D721Med (cell line): ENCODE data around the gene GOLGB1.

ENCODE experiments used
- DNase-seq: peaks from one replicate; pipeline ENCODE4 v3.0.0; 2011; ENCODE audit warnings: low spot score; ENCODE audit not compliant: insufficient read length
- FAIRE-seq: peaks from 2 replicates; lab custom pipeline; 2011; peaks lifted over from hg19 to GRCh38; lab: Jason Lieb, UNC
- TF ChIP-seq, protein P1 (sequence below): IDR thresholded peaks from 2 replicates; pipeline ENCODE4 v1.5.1; 2012; ENCODE audit warnings: mild to moderate bottlenecking, control low read depth; ENCODE audit not compliant: insufficient read depth; ENCODE audit errors: missing control alignments

GOLGB1 gene

DNA sequence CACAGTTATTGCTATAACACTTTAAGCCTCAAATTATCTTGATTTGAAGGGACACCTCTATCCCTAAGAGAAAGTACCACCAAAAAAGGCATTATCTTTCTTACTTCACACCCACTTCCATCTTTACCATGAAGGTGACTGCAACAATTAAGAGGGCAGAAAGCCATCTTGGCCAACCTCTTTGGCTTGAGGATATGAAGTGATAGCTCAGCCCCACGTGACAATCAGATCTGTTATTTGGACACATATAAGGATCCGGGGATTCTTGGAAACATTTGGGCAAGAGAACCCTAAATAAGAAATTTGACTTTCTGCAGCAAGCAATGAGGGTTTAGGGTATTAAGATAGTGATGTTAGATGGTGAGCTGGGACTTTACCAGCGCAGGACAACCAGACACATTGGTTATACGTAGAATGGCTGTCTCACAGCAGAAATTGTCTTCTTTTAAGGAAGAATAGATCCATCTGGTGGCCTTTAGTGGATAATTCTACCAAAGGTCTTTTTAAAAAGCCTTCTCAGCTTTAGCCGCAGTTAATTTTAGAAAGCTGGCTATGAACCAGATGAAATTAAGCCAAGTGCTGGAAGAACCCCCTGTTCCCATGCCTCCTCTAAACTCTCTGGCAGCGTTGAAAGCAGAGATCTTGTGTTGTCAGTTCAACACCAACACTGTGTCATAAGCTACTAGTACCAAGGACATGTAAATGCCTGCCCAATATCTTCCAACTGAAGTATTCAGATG lies 101.2 kb downstream of the GOLGB1 start:
- TF ChIP-seq, protein P1, sequence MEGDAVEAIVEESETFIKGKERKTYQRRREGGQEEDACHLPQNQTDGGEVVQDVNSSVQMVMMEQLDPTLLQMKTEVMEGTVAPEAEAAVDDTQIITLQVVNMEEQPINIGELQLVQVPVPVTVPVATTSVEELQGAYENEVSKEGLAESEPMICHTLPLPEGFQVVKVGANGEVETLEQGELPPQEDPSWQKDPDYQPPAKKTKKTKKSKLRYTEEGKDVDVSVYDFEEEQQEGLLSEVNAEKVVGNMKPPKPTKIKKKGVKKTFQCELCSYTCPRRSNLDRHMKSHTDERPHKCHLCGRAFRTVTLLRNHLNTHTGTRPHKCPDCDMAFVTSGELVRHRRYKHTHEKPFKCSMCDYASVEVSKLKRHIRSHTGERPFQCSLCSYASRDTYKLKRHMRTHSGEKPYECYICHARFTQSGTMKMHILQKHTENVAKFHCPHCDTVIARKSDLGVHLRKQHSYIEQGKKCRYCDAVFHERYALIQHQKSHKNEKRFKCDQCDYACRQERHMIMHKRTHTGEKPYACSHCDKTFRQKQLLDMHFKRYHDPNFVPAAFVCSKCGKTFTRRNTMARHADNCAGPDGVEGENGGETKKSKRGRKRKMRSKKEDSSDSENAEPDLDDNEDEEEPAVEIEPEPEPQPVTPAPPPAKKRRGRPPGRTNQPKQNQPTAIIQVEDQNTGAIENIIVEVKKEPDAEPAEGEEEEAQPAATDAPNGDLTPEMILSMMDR: no peak
- DNase-seq: no peak
- FAIRE-seq: no peak

DNA sequence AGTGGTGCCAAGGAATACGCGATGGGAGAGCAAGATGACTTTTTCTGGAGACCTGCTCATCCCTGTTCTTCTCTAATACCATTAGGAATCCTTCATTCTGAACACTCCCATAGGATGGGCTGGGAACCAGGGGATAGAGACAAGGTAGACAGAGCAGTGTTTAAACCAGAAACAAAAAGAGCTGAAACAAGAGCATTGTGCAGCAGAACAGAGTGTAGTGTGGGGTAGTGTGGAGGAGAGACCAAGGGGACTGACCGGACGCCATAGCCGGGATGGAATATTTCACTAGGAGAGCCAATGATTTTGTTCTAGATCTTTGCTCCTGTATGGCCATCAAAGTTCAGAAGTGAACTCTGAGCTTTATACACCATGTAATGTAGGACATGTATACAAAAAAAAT lies 104.5 kb downstream of the GOLGB1 start:
- TF ChIP-seq, protein P1: no peak
- FAIRE-seq (no peak), DNase-seq (no peak)

DNA sequence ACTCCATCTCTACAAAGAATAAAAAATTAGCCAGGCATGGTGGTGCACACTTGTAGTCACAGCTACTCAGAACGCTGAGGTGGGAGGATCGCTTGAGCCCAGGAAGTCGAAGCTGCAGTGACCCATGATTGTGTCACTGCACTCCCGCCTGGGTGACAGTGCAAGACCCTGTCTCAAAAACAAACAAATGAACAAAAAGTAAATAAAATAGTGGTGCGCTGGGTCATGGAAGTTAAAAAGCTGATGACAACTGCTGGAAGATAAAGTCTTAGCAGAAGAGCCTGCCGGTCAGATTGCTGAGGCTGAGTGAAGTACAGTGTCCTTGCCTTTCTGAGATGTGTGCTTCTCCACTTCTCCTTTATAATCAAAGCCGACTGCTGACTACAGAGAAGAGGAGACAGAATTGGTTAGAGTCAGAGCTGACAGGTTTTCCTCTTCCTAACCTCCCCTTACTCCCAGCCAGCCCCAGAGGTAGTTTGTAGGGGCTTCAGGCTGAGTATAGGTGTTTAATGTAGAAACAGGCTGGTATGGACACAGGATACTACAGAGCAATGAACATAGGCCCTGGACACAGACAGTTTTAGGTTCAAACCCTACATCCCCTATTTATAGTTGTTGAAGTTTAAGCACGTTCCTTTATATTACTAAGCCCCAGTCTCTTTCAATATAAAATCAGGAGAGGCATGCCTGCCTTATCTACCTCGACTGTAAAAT lies 106.8 kb downstream of the GOLGB1 start:
- TF ChIP-seq, protein P1: no peak
- FAIRE-seq (no peak), DNase-seq (no peak)

DNA sequence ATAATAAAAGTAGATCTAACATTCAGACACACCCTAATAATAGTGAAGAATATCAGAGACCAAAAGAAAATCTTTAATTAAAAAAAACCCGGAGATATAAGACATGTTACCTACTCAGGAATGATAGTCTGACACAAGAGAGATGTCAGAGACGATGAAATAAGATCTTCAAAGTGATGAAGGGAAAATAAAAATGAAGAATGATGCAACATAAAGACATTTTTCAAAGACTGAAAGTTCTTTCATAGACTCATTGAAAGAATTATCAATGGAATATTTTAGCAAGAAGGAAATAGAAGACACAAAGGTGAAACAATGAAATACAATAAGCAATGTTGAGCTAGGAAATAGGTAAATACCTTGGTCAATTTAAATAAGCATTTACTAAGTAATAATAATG lies 108.4 kb downstream of the GOLGB1 start:
- DNase-seq (no peak), FAIRE-seq (no peak)
- TF ChIP-seq, protein P1: no peak

DNA sequence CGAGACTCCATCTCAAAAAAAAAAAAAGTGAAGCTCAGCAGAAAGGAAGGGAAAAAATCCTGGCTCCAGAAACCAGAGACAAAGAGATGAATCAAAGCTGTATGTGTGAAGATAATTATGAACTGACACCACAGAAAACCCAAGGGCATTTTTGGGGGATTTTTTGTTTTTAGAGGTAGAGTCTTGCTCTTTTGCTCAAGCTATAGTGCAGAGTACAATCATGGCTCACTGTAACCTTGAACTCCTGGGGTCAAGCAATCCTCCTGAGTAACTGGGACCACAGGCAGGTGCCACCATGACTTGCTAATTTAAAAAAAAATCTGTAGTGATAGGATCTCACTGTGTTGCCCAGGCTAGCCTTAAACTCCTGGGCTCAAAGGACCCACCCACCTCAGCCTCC lies 111.6 kb downstream of the GOLGB1 start:
- FAIRE-seq: no peak
- TF ChIP-seq, protein P1: no peak

DNA sequence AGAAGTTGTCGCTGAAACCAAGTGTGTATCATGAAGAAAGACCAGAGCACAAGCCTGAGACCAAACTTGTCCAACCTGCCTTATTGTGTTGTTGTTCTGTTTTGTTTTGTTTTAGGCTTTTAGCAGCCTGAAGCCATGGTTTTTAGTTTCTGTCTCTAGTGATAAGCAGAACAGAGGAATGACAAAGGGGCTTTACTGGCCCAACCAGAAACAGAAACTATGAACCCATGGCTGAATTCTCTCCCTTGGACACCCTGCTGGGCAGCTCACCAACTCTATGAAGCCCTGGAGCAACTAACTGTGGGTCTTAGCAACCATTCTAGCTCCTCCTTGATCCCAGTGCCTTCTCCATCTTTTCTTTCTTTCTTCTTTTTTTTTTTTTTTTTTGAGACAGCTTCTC lies 119.2 kb downstream of the GOLGB1 start:
- FAIRE-seq: no peak
- TF ChIP-seq, protein P1: no peak
- no peak for DNase-seq

More for the DNA sequence above, 111.6 kb downstream of the GOLGB1 start:
- DNase-seq: no peak

DNA sequence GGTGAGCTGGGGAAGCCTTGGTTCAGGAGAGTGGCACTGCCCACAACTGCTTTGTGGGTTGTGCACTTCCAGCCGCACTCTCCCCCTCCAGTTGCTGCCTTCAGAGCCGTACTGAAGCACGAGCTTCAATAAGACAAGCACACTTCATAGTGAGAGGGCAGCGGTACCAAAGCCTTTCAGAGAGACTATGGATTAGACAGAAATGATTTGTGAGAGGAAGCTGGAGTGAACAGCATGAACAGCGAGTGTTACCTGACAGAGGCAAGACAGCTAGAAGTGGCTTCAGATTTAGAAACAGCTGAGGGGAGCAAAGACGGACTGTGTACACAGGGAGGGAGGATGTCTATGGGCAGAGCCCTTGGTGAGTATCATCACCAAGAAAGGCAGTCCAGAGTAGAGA lies 119.9 kb downstream of the GOLGB1 start:
- TF ChIP-seq, protein P1: no peak
- FAIRE-seq (no peak), DNase-seq (no peak)
